ENCODE data around the gene DSTYK.
"Not testable (repeated sequence)": the region's sequence is repeated elsewhere in the genome, so short reads cannot be mapped to it uniquely, and the experiment has no call there.

The DSTYK gene

DNA sequence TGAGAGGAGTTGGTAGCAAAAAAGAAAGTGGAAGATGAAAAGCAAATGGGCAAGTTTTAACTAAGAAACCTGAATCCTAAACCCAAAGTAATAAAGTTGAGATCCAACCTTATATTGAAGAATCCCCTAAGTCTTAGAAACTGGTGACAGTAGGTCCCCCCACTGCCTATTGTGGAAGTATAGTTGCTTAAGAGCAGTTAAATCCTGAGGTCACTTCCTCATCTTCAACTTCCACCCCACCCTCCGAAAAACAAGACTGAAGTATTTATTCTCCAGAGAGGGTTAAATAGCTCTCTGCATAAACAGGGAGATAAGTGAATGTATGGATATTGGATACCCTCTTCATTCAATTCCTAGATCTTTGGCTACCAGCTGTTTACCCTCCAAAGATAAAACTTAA, 3.3 kb upstream of the DSTYK start:
- DNase-seq (ENCODE audit: low spot score): no peak

DNA sequence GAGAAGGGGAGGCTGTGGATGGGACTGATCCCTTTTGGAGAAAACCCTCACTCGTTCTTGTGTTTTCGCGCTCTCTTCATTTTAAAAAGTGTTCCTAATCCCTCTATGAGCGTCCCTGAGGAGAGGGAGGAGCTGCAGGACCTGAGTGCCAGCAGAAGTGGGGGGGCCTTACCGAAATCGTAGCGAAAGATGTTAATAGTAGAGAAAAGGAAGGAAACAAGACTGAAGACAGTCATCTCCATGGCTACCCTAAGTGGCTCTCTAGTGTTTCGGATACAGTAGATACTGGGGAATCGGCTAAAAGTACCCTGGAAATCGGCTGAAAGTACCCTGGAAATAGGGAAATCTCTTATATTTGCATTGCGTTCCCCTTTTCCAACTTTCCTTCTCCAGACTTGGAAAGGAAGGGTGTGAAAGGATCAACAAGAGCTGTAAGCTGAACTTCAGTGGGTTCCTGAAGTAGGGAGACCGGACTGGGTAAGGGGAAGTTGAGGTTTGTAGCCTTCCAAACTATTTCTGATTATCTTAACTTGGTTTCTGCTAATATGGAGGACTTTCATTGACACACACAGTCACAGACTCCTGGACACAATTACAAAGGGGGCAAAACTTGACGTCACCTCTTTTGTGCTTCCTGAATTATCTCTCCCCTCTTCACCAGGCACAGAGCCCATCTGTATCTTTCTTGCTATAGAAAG, 486 bp upstream of the DSTYK start:
- DNase-seq (ENCODE audit: low spot score): no peak

DNA sequence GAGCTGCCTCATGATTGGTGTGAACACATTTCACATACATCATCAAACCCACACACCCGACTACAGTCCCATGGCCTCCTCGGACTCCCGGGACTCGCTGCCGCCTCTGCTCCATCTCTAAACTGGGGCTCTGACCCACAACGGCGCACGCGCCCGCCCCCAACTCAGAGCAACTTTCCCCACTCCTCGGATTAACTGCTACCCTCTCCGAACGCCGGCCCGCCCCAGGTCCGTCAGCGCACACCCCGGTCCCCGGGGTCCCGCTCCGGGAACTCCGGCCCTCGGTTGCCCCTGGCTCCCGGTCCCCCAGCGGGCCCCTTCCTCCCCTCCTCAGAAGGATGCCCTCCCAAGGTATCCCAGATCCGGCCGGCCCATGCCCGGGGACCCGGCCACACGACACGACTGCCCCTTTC, 740 bp downstream of the DSTYK start:
- DNase-seq (ENCODE audit: low spot score): no peak

DNA sequence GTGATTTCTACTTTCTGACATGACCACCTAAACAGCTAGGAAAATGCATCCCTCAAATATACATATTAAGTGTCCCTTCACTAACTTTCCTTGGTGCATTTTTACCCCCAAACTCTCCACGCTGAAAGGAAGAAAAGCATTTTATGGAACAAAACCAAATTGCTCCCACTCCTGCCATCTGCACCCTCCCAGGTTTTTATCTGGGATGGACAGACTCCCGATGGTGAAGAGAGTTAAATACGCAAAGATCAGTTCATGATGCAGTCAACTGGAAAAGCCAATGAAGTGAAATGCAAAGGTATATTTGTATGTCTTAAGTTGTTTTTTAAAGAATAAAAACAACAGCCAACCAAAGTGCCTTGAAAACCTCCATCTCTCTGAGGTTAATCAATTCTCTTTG, 2.7 kb downstream of the DSTYK start:
- no peak for DNase-seq (ENCODE audit: low spot score)

DNA sequence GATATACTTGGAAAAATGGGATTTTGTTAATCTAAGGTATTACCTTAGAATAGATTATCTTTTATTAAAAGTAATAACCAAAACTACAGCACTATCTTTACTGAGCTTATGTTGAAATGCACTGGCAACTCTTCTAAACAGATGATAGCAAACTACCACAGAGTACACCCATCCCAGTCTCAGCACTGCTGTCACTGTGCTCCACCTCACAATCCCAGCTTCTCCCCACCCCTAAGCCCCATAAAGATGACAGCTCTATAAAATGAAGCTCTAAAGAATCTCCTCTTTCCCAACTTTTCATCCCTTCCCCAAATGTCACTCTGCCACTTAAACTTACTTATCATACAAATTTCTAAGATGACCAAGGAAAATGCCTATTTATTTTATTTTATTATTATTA, 6.4 kb downstream of the DSTYK start:
- no peak for DNase-seq (ENCODE audit: low spot score)

DNA sequence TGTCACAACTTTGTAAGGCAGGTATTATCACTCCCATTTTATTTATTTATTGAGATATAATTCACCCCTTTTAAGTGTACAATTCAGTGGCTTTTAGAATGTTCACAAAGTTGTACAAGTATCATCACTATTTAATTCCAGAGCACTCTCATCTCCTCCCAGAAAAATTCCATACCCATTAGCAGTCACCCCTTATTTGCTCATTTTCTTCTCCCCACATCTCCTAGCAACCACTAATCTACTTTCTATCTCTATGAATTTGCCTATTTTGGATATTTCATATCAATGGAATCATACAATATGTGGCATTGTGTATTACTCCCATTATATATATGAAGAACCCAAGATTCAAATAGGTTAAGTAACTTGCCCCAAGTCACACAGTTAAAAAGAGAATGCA, 7.0 kb downstream of the DSTYK start:
- no peak for DNase-seq (ENCODE audit: low spot score)

DNA sequence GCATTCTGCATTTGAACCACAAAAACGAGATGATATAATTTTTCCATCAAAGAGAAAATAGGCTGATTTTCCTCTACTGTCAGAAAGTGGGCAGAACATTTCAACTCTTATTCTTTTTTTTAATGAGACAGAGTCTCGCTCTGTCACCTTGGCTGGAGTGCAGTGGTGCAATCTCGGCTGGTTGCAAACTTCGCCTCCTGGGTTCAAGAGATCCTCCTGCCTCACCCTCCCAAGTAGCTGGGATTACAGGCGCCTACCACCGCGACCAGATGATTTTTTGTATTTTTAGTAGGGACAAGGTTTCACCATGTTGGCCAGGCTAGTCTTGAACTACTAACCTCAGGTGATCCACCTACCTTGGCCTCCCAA, 11.6 kb downstream of the DSTYK start:
- DNase-seq (ENCODE audit: low spot score): no peak

DNA sequence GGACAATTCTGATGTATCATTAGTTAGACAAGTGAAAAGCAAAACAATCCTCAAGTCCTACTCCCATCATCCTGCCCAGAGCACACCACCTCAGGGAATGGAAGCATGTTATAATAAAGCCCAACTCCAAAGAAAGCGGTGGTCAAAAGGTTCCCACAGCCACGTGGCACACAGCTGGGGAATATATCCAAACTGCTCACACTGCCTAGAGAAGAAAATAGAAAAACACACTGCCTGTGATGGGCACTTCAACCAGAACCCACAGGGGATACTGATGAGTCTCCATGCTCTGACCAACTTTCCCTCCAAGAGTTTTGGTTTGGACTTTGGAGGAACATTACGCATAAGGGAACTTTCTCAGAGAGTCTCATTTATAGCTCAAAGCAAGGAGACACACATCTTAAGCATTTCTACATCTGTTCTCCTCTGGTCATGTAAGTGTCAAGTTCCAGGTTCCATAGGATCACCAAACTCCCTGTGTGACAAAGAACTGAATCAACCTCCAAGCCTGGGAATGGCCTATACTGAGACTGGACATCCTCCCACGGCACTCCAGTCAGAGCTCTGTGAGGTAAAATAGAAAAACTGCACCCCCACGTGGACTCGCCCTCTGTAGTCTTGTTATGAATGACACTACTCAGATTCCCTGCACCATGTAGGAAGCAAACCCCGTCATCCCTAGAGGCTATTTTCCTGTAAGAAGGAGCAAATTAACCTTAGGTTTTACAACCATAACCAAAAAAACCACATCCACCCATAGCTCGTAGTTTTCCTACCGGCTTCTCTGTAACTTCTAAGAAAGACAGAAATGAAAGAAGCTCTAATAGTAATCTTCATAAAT, 12.2 kb downstream of the DSTYK start:
- no peak for DNase-seq (ENCODE audit: low spot score)

DNA sequence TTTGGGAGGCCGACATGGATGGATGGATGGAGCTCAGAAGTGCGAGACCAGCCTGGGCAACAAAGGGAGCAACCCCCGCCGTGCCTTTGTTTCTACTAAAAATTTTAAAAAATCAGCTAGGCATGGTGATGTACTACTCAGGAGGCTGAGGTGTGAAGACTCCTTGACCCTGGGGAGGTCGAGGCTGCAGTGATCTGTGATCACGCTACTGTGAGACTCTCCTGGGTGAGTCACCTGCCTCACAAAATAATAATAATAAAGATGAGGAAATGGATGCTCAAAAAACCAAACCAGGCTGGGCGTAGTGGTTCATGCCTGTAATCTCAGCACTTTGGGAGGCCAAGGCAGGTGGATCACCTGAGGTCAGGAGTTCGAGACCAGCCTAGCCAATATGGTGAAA, 19.2 kb downstream of the DSTYK start:
- no peak for DNase-seq (ENCODE audit: low spot score)

DNA sequence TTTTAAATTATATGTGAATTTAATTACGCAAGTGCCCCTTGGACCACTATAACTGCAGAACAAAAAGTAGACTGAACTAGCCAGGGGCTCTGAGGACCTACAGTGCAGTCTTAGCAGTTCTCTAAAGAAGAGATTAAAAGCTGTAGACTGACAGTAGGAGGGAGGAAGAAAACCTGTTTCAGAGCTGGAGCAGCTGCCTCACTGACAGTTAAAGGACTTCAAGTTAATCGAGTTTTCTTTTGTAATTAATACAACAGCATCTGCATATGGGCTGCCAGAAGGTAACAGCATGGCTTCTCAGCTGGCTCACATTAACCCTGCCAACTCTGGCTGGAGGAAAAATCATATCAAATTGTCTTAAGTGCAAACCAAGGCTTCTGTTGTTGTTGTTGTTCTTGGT, 19.9 kb downstream of the DSTYK start:
- no peak for DNase-seq (ENCODE audit: low spot score)

DNA sequence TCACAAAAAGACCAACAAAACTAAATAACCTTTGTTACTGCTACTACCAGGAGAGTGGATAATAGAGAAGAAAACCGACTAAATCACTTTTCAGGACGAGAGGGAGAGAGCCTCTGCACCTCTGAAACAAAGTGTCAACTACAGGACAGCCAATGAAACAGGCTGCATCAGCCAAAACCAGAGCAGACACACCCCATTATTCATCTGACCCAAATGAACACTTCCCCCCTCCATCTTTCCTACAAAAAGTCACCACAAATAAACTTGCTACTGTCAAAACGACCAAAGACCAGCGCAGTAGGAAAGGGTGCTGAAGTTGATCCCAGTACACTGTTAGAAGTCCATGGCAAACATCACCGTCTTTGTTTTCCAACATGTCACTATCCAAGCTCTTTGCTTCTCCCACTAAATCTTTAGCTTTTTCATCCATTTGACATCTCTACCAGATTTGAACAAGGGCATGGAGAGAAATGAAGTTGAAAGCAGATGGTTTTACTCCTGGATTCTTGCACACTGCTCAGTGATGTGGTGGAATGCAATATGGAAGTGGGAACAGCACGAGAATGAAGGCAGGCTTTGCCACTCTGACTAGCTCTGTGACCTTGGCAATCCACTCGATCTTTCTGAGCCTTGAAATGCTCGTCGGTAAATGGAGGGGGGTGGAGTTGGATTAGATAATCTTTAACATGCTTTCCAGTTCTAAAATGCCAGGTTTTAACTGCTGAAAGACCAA, 20.5 kb downstream of the DSTYK start:
- no peak for DNase-seq (ENCODE audit: low spot score)

DNA sequence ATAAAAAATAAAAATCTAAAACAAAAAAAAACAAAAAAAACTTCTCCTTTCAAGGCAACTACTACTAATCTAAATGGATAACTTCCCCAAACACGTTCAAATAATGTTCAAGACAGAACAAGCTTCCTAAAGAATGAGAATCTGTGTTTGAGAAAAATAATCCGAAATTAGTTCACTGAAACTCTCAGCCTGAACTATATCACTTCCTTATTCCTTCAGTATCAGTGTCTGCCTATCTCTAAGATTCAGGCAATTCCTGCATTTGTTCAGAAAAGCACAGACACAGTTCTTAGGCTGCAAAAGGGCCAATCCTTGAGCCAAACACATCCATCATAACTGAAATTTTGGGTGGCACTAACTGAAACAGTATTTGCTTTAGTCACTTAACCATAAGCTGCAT, 22.4 kb downstream of the DSTYK start:
- no peak for DNase-seq (ENCODE audit: low spot score)

DNA sequence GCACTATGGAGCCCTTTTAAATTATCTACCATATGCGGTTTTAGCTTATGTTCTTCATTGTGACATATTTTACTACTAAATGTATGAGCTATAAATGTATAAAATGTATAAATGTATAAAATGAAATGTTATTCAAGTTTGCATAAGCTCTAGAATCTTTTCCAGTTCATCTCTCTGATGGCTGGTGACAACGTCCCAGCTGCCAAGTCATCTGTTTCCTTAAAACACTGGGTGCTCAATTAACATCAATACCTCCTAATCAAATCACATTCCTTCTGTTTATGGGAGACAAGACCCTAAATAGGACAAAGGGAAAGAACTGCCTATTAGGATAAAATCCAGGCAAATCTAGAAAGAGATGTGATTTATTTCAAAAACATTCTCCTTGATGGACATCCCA, 22.9 kb downstream of the DSTYK start:
- DNase-seq (ENCODE audit: low spot score): no peak

DNA sequence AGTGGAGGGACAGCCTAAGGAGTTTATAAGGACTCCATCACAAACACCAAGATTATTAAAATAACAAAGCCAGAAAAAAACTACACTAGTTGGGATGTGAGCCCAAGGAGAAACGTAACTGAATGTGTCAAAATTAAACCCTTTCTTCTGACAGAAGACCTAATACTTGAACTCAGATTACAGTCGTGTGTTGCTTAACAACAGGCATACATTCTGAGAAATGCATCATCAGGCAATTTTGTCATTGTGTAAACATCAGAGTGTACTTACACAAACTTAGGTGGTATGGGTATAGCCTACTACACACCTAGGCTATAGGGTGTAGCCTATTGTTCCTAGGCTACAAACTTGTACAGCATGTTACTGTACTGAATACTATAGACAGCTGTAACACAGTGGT, 23.4 kb downstream of the DSTYK start:
- no peak for DNase-seq (ENCODE audit: low spot score)

DNA sequence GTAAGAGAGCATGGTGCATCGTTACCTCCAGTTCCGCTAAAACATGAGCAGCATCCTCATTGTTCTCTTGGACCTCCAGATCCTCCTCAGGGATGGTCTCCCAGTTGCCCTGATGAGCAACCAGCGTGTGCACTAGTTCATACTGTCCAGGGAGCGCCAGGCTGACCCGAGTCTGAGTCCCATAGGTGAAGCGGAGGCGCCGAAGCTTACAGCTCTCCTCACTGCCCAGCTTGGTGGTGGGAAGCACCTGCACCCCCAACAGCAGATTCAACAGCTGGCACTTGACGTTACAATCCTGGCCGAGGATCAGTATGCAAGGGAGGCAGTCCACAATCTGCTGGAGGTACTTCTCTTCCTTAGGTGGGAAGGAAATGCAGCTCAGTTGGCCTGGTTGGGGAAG, 24.1 kb downstream of the DSTYK start:
- DNase-seq (ENCODE audit: low spot score): no peak

DNA sequence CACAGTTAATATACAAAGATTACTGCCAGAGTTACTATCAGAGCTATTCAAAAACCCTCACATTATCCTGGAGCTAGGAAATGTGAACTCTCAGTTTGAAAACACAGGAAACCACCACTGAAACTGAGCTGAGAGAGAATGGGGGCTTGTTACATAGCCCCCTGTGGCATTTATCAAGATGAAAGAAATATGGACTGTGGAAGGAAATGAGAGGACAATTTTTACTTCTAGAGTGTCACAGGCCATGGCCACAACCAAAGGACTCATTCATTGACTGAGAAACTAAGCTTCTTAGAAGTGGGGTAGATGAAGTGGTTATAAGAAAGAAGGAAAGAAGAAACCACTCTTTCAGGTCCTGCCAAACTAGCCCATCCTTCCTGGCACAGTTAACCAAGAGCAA, 25.3 kb downstream of the DSTYK start:
- DNase-seq (ENCODE audit: low spot score): no peak

DNA sequence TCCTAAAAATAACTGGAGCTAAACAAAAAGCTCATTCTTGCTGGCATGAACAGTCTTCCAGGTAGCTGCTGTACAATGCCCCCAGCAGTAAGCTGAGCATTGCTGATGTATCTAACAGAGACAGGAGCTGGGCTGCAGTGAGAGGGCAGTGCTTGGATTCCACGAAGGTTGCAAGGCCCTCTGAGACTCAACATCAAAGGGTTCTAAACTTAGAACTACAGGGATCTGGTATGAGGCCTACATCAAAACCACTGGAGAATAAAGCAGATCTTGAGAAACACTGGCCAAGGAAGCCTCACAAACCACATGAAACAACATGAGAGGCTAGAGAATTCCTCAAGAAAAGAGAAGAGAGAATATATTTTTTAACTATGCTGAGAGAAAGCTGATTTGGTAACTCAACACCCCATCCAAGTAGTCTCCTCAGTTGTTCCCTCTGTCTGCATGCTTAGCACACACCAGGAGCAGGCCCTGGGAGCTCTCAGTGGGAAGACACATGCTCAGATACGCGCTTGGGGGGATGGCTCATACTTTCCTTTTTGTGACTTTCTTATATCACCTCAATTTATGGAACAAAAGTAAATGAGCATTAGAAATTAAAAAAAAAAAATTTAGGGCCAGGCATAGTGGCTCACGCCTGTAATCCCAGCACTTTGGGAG, 27.7 kb downstream of the DSTYK start:
- DNase-seq (ENCODE audit: low spot score): no peak

DNA sequence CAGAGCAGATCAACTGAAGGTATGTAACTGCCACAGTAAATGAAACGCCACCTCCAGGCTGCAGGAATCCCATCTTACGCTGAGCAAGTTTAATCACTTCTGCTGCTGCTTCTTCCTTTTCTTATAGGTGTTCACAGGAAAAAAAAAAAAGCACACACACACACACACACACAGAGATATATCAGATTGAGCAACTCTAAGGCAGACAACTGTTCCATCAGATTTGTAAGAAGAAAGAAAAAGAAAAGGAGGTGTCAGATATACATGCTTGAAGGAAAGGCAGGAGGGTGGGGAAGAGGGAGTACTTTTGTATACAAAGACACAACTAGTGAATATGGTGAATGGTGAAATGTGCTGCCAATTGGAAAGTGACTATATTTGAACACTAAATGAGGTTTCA, 28.6 kb downstream of the DSTYK start:
- no peak for DNase-seq (ENCODE audit: low spot score)

DNA sequence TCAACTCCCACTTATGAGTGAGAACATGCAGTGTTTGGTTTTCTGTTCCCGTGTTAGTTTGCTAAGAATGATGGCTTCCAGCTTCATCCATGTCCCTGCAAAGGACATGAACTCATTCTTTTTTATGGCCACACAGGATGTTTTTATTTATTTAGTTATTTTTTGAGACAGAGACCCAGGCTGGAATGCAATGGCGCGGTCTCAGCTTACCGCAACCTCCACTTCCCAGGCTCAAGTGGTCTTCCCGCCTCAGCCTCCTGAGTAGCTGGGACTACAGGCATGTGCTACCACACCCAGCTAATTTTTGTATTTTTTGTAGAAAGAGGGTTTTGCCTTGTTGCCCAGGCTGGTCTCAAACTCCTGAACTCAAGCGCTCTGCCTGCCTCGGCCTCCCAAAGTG, 31.2 kb downstream of the DSTYK start:
- DNase-seq (ENCODE audit: low spot score): not testable (repeated sequence)

DNA sequence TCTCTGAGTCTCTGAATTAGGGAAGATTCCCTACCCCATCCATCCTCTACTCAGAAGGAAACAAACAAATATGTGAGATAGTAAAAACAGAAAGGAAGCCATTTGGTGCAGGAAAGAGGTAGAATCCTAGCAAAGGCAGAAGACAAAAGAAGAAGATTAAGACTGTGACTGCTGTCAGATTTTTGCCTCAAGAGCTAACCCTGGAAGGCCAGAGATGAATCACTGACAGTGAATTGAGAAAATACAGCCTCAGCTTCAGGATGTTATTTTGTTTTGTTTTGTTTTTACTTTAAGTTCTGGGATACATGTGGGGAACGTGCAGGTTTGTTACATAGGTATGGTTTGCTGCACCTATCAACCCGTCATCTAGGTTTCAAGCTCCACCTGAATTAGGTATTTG, 31.7 kb downstream of the DSTYK start:
- DNase-seq (ENCODE audit: low spot score): no peak

DNA sequence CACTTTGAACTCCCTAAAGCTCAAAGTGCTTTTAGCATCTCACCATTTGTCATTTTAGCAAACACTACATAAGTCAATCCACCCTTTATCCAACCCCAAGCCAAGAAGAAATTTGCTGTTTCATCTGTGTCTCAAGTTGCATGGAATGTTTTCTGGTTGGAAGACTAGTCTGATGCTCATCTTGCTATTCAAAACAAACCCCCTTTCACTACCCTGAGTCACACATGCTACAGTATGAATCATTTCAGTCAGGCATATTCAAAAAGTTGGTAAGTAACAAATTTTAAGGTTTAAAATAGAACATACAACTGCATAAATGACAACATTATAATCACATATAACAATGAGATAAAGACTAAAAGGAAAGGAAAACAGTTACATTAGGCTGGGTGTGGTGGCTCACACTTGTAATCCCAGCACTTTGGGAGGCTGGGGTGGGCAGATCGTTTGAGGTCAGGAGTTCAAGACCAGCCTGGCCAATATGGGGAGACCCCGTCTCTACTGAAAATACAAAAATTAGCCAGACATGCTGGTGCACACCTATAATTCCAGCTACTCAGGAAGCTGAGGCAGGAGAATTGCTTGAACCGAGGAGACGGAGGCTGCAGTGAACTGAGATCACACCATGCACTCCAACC, 38.7 kb downstream of the DSTYK start:
- no peak for DNase-seq (ENCODE audit: low spot score)

DNA sequence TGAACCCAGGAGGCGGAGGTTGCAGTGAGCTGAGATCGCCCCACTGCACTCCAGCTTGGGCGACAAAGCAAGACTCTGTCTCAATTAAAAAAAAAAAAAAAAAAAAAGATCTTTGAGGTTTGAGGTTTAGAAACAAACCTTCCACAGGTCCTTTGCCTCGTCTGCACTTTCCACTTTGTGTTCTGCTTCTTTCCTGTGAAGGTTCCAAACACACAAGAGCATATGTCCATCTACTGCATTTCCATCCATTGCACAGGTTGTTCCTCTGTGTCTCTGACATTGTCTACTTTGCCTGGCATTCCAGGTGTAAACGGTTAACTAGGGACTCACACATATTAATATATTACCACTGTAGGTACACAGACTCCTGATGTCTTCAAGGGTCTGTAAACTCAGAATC, 40.1 kb downstream of the DSTYK start:
- DNase-seq (ENCODE audit: low spot score): no peak
